ENCODE measurements around the gene RAB1B. TPM values are rescaled to one million over a fixed set of nuclear protein-coding genes. Genes with fewer than 3 reads are reported as not detected.
A peak's percentile ranks its signal among the peaks of the same experiment; 100 is the strongest.

Gene RAB1B
- total and polyA plus RNA-seq, 10 of the 15 experiments (the other 5 are each of a cell fraction or from before 2014, with no cell fraction given): 10.4 to 193 (median 96.9) TPM

- Histone ChIP-seq H3K4me2 (ENCODE audit: control insufficient read depth, insufficient read depth) (no peak overlapping the region), H3K4me3 (no peak overlapping the region), H3K9me3 (replicated peaks; ENCODE audit: control insufficient read depth, insufficient read depth, low read length) (no peaks in the 10 kb centered on the region), H3K27me3 (replicated peaks in 1 of 2; ENCODE audit: control insufficient read depth in 2 of 2, insufficient read depth in 2 of 2, low read length in 1 of 2) (no peaks in the 10 kb centered on the region), H3K27ac (ENCODE audit: control insufficient read depth, insufficient read depth) (no peak overlapping the region), H4K20me1 (ENCODE audit: control insufficient read depth, insufficient read depth) (no peaks in the 10 kb centered on the region), H3K4me1 (ENCODE audit: control insufficient read depth, insufficient read depth, low read length) (peaks cover 11% of the 10 kb centered on the region), H3K9ac (ENCODE audit: control insufficient read depth, insufficient read depth, low read length) (no peak overlapping the region), H2AFZ (ENCODE audit: control insufficient read depth, low read depth, low read length) (no peak overlapping the region), H3K36me3 (ENCODE audit: control insufficient read depth in 2 of 2, insufficient read depth in 2 of 2, low read length in 1 of 2) (peaks cover 11 to 33% of the 10 kb centered on the region in 2 experiments), H3K79me2 (ENCODE audit: control insufficient read depth, insufficient read depth, low read length) (peaks cover 18% of the 10 kb centered on the region)
- POLR2A ChIA-PET: interaction anchor here (0.6 to 1.5 kb wide), 2 partner anchors 39 to 40 kb away, joined by 3 to 4 read pairs; no protein-coding TSS in a partner anchor
- intact Hi-C loops (cut with micrococcal nuclease; ENCODE audit: unreplicated experiment) (no loop called here), in situ Hi-C loops (cut with MboI) (no loop called here)
- RAD21 ChIA-PET (ENCODE audit: unreplicated experiment): no interaction called here
- FAIRE-seq: no peak
- CTCF ChIA-PET: interaction anchor here (0.9 kb wide), 1 partner anchor 20 kb away, joined by 3 read pairs; no protein-coding TSS in a partner anchor
- SMC1A ChIA-PET (ENCODE audit: uncharacterized antibody, unreplicated experiment): no interaction called here
- BruUV-seq (replicated peaks): no TSS peak
- no peak for ATAC-seq
- 99% methylated on average over 12 of the region's 12 CpGs for WGBS (ENCODE audit: insufficient coverage, insufficient replicate concordance, low lambda C conversion rate, missing lambda C conversion rate)
- TF ChIP-seq POLR2A (IDR thresholded peaks at IDR 0.05; ENCODE audit: low read depth, low read length) (peak; percentile 43), STAT1 (conservative IDR thresholded peaks at IDR 0.05) (no peak)
- DNase-seq (ENCODE audit: low read depth, low spot score): no peak
Observed at GRCh38 chr11:66262696-66263095, 5.7 kb upstream of the RAB1B start.

GRCh38 chr11:66263231-66263630, 5.2 kb upstream of the RAB1B start:
- no peaks in the 10 kb centered on the region for H3K27me3 ChIP-seq (replicated peaks in 1 of 2; ENCODE audit: control insufficient read depth in 2 of 2, insufficient read depth in 2 of 2, low read length in 1 of 2)
- ATAC-seq (no peak), FAIRE-seq (no peak), DNase-seq (ENCODE audit: low read depth, low spot score) (no peak)
- in situ Hi-C loops (cut with MboI): no loop called here
- H4K20me1 ChIP-seq (ENCODE audit: control insufficient read depth, insufficient read depth): no peaks in the 10 kb centered on the region
- no peak overlapping the region for H3K4me2 ChIP-seq (ENCODE audit: control insufficient read depth, insufficient read depth)
- H3K4me3 ChIP-seq: no peak overlapping the region
- H3K36me3 ChIP-seq (ENCODE audit: control insufficient read depth in 2 of 2, insufficient read depth in 2 of 2, low read length in 1 of 2): peaks cover 11 to 33% of the 10 kb centered on the region in 2 experiments
- POLR2A ChIA-PET: interaction anchor here (0.6 kb wide), 1 partner anchor 40 kb away, joined by 3 read pairs; no protein-coding TSS in a partner anchor
- peaks cover 13% of the 10 kb centered on the region for H3K79me2 ChIP-seq (ENCODE audit: control insufficient read depth, insufficient read depth, low read length)
- no TSS peak for BruUV-seq (replicated peaks)
- no peaks in the 10 kb centered on the region for H3K9me3 ChIP-seq (replicated peaks; ENCODE audit: control insufficient read depth, insufficient read depth, low read length)
- RAD21 ChIA-PET (ENCODE audit: unreplicated experiment): no interaction called here
- H3K9ac ChIP-seq (ENCODE audit: control insufficient read depth, insufficient read depth, low read length): no peak overlapping the region
- no peak overlapping the region for H3K27ac ChIP-seq (ENCODE audit: control insufficient read depth, insufficient read depth)
- H3K4me1 ChIP-seq (ENCODE audit: control insufficient read depth, insufficient read depth, low read length): peaks cover 14% of the 10 kb centered on the region
- 0 out of 2 replicates have a peak, but pooled peaks have one; percentile 39 for TF ChIP-seq POLR2A (IDR thresholded peaks at IDR 0.05; ENCODE audit: low read depth, low read length)
- TF ChIP-seq NFYB (IDR thresholded peaks at IDR 0.05; ENCODE audit: insufficient read depth, low read depth, low read length): no peak
- WGBS (ENCODE audit: insufficient coverage, insufficient replicate concordance, low lambda C conversion rate, missing lambda C conversion rate): 100% methylated on average over 4 of the region's 4 CpGs
- CTCF ChIA-PET: no interaction called here
- H2AFZ ChIP-seq (ENCODE audit: control insufficient read depth, low read depth, low read length): no peak overlapping the region
- intact Hi-C loops (cut with micrococcal nuclease; ENCODE audit: unreplicated experiment): no loop called here
- SMC1A ChIA-PET (ENCODE audit: uncharacterized antibody, unreplicated experiment): no interaction called here
